Activated CD8-positive, alpha-beta memory T cell treated with anti-CD3 and anti-CD28 coated beads, Interleukin-2, amount 50 U/mL, for 48 hours (primary cell): ENCODE measurements around the gene CYBRD1.
"Not testable (repeated sequence)": the region's sequence is repeated elsewhere in the genome, so short reads cannot be mapped to it uniquely, and the experiment has no call there.

Experiments used
- DNase-seq: peaks from one replicate; pipeline ENCODE4 v3.0.0-alpha.2; 2020

CYBRD1 gene, protein sequence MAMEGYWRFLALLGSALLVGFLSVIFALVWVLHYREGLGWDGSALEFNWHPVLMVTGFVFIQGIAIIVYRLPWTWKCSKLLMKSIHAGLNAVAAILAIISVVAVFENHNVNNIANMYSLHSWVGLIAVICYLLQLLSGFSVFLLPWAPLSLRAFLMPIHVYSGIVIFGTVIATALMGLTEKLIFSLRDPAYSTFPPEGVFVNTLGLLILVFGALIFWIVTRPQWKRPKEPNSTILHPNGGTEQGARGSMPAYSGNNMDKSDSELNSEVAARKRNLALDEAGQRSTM

DNA sequence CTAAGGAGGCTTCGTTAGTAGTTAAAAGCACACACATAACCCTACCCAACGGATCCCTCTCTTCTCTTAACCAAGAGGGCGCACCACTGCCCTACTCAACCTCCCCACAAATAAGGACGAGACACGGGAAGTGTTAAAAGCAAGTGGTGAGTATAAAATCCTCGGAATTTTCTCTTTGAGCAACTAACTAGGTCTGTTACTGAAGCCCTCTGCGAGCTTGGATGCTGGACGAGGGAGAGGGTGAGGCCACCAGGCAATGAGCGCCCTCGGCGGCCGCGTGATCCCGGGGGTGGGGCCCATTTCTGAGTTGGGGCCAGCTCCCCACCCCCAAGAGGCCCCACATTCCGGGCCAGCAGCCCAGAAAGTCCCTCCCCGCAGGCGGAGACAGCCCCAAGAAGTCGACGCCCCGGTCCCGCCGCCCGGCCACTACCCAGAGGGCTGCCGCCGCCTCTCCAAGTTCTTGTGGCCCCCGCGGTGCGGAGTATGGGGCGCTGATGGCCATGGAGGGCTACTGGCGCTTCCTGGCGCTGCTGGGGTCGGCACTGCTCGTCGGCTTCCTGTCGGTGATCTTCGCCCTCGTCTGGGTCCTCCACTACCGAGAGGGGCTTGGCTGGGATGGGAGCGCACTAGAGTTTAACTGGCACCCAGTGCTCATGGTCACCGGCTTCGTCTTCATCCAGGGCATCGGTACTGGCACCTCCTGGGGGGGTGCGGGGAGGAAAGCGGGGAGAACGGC, at the start of gene CYBRD1:
Gene CYBRD1 (plus strand): TSS at position 423 of the 736 bp plus-strand sequence. CDS start 72 bp downstream, at position 495.
- peak; percentile 66 for DNase-seq

GRCh38 chr2:171475979-171476378, 46.3 kb upstream of the CYBRD1 start:
- DNase-seq = no peak

- DNase-seq = no peak
Observed at GRCh38 chr2:171478345-171478744, 43.9 kb upstream of the CYBRD1 start.

GRCh38 chr2:171479154-171479814, 43.0 kb upstream of the CYBRD1 start:
- DNase-seq = no peak

DNA sequence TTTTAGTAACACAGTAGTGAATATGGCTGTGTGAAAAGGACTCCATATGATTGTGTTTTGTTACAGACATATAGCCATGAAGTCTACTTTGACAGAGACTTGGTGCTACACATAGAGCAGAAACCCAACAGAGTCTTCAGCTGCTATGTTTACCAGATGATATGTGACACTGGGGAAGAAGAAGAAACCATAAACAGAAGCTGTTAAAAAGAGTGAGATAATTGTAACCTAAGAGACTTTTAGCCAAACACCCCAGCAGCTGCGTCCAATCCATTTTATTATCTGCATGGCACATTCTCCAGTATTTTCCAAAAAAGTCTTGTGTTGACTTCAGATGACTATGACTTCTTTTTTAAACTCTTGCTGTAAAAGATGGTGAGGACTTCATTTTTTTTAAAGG, 41.4 kb upstream of the CYBRD1 start:
- no peak for DNase-seq

DNA sequence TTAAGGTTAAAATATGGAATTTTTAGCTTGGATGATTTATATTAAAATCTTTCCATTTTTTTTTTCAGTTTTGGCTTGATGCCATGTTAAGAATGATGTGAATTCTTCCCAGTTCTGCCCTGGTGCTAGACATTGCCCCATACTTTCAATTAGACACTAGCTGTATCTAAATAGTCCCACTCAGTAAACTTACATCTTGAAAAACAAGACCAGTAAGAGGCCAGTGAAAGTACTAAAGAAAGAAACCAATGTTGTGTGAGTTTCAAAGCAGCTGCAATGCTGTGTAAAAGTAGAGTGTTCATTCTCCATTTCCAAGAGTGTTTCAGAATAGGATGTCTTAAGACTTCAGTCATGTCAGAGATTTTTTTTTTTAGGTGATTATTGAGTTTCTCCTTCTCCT, 40.0 kb upstream of the CYBRD1 start:
- no peak for DNase-seq

- no peak for DNase-seq
Observed at GRCh38 chr2:171482877-171483276, 39.4 kb upstream of the CYBRD1 start.

- no peak for DNase-seq
Observed at GRCh38 chr2:171483793-171484192, 38.5 kb upstream of the CYBRD1 start.

- no peak for DNase-seq
Observed at GRCh38 chr2:171485116-171485515, 37.2 kb upstream of the CYBRD1 start.

DNA sequence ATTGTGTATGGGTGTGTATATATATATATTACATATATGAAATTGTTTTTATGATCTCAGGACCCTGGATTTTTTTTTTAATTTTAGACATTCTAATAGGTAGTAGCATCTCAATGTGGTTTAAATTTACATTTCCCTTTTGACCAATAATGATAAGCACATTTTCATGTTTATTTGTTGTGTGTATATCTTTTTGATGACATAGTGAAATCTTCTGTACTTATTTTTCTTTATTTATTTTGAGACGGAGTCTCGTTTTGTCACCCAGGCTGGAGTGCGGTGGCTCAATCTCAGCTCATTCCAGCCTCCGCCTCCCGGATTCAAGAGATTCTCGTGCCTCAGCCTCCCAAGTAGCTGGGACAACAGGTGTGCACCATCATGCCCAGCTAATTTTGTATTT, 35.1 kb upstream of the CYBRD1 start:
- no peak for DNase-seq

GRCh38 chr2:171487803-171488259, 34.4 kb upstream of the CYBRD1 start:
- DNase-seq = no peak

GRCh38 chr2:171490577-171490976, 31.7 kb upstream of the CYBRD1 start:
- no peak for DNase-seq

- DNase-seq = no peak
Observed at GRCh38 chr2:171491292-171491691, 31.0 kb upstream of the CYBRD1 start.

- DNase-seq = no peak
Observed at GRCh38 chr2:171492664-171493063, 29.6 kb upstream of the CYBRD1 start.

GRCh38 chr2:171497664-171498063, 24.6 kb upstream of the CYBRD1 start:
- not testable (repeated sequence) for DNase-seq

DNA sequence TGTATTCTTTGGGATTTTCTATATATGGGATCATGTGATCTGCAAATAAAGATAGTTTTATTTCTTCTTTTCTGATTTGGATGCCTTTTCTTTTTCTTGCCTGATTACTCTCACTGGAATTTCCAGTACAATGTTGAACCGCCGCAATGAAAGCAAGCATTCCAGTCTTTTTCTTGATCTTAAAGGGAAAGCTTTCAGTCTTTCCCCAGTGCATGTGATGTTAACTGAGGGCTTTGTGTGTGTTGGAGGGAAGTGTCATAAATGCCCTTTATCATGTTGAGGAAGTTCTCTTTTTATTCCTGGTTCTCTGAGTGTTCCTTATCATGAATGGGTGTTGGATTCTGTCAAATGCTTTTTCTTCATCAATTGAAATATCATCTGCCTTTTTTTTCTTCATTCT, 16.9 kb upstream of the CYBRD1 start:
- no peak for DNase-seq

- no peak for DNase-seq
Observed at GRCh38 chr2:171509945-171510731, 12.1 kb upstream of the CYBRD1 start.

DNA sequence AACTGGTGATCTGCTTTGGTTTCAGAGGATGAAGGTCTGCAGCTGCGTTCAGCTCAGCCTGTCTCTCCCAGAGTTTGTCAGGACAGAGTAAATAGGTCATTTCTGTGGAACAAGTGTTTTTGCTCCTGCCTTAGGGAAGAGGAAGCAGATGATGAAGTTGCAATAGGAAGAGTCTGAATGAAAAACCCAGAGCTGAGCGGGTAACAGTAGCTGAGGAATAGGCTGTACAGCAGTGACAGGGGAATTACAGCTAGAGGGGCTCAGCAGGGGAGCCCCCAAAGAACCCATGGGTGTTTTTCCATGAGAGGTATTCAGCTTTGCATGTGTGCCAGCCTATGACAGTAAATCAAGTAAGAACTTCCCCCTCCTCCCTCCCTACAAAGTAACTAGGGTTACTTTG, 10.3 kb upstream of the CYBRD1 start:
- DNase-seq = no peak

DNA sequence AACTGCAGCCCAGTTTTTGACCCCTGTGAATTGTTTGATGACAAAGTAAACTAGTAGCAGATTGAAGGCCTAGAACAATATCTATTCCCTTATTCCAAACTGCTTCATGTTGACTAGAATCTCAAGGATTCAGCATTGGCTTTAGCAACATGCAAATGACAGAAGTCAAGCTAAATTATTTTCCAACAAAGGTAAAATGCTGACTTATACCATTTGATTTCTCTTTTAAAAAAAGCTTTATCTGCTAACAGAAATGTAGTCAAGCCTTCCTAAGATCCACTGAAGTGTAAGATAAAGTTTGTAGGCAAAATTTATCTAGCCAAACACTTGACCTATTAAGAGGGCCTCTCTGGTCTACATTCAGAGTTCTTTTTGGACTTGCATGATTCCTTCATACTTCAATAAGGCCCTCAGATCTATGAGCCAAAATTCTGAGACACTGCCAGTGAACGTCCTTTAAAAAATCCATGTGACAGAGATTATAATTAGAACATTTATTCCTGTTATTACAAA, 9.5 kb upstream of the CYBRD1 start:
- DNase-seq = no peak

DNA sequence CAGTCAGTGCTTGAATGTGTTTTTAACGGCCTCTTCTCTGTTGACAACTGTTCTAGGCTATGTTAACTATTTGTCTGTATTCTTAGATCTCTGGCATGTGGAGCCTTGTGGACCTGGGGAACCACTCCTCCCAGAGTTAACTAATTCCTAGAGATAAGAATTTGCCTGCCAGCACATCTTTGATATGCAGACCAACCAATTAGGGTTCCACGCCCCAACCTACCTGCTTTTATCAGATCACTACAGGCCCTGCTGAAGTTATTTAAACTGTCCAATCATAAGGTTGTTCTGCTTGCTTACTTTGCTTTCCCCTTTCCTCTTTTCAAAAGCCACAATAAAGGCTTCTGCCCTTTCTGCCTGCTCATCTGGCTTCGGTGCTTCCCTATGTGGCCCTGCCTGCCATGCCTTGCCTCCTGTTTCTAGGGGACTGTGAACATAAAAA, 8.5 kb upstream of the CYBRD1 start:
- DNase-seq = no peak

- no peak for DNase-seq
Observed at GRCh38 chr2:171514908-171515582, 7.2 kb upstream of the CYBRD1 start.

GRCh38 chr2:171515672-171516298, 6.5 kb upstream of the CYBRD1 start:
- DNase-seq = no peak
